ENCODE data around the gene ANKRD13A.

GRCh38 chr12:110033888-110034287 is 34.7 kb downstream of the ANKRD13A start:
- TF ChIP-seq POLR2A (IDR thresholded peaks at IDR 0.05) (no peak), CTCF (IDR thresholded peaks at IDR 0.05 in 4 of 5, conservative IDR thresholded peaks at IDR 0.05 in 1 of 5) (no peak)
